H54 (cell line): ENCODE data around the gene ESYT2.

Experiments used
- DNase-seq: peaks from one replicate; pipeline ENCODE4 v3.0.0; 2011; ENCODE audit warnings: low spot score, mixed read lengths; ENCODE audit not compliant: insufficient read length
- FAIRE-seq: peaks from 3 replicates; lab custom pipeline; 2011; peaks lifted over from hg19 to GRCh38; lab: Jason Lieb, UNC
- POLR2A ChIP-seq: IDR thresholded peaks from 2 replicates; pipeline ENCODE4 v1.6.1; 2011; ENCODE audit warnings: low read depth, mild to moderate bottlenecking, low read length

Gene ESYT2

DNA sequence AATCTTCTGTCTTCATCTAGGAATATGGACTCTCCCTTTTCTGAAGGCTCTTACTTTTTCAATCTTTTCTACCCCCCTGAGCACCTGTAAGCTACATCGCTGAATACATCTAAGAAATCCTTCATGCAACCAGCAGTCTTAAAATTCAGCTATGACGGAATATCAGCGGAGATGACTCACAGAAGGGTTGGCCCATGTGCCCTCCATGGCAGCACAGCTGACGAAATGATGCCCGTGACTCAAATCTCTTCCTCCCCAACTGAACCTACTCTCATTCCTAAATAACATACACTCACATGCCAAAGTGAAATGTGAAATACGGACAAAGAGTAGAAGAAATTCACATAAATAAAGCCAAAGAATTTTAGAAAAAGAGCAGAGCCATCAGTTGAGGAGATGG, 94.4 kb downstream of the ESYT2 start:
- FAIRE-seq (no peak), DNase-seq (peak; percentile 39)
- TF ChIP-seq POLR2A, result no peak

DNA sequence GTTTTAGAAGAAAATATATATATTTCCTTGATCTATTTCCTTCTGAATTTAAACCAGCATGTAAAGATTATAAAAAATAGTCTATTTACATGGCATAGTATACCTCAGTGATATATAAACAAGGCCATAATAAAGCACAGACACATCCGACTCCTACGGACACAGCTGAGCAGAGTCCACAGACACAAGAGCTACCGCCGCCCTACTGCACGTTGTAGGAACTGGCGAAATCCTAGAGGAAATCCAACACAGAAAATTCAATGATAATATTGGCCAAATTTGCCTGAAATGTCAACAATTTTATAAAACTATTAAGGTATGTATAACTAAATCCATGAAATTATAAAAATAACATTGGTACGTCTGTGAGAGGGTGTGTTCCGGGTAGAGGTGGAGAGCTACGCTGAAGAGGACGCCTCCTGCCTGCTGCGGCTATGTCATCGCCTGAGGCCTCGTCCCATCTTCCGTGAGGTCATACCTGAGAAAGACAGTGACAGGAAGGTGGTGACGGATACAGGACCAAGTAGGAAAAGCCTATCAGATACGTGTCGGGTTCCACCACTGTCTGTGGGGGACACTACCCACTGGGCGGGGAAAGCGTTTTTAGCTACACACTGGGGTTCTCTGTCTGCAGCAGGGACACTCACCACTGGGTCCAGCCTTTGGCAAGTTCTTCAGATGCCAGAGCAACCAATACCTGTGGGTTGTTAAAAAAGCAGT, 95.4 kb downstream of the ESYT2 start:
- no peak for DNase-seq
- no peak for TF ChIP-seq POLR2A
- no peak for FAIRE-seq

DNA sequence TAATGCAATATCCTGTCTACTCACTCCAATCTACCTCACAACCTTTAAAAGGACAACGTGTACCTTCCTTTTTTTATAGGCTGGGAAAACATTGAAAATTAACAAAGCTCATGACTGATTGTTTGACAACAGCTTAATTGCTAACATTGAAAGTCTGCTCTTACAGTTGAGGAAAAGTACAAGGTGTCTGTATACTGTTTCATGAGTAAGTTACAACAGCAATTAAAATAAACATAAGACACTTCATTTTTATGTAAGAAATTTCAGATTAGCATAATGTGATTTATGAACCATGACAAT, 96.1 kb downstream of the ESYT2 start:
- DNase-seq, result no peak
- FAIRE-seq, result no peak
- no peak for TF ChIP-seq POLR2A

DNA sequence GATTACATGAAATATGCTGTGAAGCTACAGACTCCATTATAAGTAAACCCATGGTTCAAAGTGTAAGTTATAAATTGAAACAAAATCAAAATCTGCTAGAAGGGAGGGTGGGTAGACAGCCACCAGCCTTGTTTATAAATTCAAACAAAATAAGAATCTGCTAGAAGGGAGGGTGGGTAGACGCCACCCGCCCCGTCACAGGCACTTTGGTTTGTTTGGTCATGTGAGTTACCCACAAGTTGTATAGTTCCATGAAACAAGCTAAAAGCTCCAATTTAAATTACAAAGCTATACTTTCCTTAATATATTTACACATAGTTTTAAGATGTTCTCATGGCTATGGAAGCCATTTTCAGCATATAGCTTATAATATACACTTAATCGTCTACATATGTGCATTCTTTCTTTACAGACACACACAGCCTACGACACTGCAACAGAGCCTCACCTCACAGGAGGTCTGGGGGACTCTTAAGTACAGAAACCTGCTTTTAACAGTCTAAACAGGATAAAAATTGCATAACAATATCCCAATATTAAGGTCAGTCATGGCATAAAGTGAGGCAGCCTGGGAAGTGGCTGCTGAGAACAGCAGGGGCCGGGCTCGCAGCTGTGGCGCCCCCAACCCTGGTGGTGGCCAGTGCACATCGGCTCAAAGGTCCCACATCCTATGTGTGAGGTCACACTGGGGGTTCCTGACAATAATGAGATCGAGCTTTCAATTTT, 96.7 kb downstream of the ESYT2 start:
- DNase-seq (no peak), FAIRE-seq (no peak)
- TF ChIP-seq POLR2A, result no peak

DNA sequence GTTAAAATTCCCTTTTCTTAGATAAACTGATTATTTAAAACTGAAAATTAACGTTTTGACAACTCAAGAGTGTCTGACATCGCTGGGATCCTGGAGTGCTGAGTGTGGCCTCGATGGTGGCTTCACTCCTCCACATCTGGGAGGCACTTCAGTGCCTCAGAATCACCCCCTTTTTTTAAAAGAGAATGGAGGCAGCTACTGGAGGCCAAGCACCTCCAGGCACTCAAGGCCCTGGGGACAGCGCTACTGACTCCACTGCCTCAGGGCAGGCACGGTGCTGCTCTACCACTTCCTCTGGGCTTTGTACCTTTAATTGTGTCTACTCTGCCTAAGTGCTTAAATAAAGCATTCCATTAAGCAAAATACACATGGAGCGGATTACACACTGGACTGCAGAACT, 97.5 kb downstream of the ESYT2 start:
- no peak for TF ChIP-seq POLR2A
- DNase-seq (no peak), FAIRE-seq (no peak)

DNA sequence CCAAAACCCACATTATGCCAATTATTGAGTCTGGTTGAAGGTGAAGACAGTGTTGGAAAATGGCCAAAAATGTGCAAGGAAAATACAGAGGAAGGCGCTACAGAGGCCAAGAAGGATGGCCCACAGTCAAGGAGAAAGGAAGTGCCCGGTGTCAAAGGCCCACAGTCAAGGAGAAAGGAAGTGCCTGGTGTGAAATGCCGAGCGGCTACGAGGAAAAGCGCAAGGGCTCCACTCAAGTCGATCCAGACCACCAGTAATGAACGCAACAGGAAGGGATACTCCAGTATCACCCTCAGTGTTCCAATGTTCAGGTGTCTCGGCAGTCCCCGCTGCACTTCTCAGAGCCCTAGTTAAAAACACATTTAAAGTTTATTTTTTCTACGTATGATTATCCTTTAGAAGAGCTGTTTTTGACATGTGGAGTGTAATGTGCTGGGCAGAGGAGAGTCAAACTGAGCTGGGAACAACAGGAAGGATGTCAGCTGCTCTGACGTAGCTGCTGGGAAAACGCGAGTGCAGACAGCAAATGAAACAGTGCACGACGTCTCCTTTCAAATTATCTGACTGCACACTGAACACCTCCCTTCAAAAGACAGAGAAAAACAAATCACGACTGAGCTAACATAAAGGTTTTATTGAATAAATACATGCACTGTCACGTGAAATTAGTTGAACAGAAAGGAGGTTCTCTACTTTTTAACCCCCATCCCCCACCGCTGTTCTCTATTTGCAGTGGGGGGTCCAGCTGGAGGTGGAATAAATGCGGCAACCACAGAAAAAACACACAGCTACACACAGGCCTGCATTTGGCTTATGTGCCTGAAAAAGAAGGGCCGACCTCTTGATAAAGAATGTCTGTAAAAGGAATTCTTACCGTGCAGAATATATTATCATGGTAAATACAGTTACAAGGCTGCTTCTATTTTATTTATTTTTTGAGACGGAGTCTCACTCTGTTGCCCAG, 98.6 kb downstream of the ESYT2 start:
- DNase-seq (no peak), FAIRE-seq (no peak)
- TF ChIP-seq POLR2A, result no peak

DNA sequence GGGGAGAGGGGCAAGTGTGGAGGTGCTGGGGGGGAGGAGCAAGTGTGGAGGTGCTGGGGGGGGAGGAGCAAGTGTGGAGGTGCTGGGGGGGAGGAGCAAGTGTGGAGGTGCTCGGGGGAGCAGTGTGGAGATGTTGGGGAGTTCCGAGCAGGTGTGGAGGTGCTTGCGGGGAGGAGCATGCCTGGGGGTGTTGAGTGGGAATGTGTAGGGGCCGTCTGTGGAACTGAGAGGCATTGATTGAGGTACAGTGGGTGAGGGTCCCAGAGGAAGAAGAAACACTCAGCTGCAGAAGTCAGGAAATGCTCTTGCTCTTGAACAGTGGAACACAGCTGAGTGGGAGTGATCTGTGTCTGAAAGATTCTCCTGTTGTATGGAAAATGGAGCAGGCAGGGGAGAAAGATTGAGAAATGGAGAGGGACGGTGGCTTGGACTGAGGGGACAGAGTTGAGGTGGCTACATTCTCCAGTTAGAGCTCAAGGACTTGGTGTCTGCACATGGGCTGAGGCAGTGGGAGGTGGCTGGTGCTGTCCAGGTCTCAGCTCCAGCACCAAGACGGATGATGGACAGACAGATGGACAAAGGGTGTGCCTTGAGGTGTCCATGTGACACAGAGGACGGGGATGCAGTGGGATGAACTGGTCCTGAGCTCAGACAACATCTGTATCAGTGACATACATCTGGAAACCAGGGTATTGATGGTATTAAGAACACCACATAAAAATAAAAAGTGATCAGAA, 99.5 kb downstream of the ESYT2 start:
- FAIRE-seq (no peak), DNase-seq (no peak)
- no peak for TF ChIP-seq POLR2A

DNA sequence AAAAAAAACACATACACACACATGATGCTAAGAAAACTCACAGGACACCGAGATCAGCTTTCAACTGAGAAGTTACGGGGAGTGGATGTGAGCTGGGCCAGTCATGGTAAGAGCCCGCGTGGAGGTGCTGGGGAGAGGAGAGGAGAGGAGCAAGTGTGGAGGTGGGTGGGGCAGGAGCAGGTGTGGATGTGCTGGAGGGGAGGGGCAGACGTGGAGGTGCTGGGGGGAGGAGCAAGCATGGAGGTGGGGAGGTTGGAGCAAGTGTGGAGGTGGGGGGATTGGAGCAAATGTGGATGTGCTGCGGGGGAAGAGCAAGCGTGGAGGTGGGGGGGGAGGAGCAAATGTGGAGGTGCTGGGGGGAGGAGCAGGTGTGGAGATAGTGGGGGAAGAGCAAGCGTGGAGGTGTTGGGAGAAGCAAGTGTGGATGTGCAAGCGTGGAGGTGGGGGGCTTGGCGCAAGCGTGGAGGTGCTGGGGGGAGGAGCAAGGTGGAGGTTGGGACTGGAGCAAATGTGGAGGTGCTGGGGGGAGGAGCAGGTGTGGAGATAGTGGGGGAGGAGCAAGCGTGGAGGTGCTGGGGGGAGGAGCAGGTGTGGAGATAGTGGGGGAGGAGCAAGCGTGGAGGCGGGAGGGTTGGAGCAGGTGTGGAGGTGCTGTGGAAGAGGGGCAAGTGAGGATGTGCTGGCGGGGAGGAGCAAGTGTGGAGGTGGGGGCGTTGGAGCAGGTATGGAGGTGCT, 100.2 kb downstream of the ESYT2 start:
- TF ChIP-seq POLR2A, result no peak
- DNase-seq, result no peak
- no peak for FAIRE-seq

DNA sequence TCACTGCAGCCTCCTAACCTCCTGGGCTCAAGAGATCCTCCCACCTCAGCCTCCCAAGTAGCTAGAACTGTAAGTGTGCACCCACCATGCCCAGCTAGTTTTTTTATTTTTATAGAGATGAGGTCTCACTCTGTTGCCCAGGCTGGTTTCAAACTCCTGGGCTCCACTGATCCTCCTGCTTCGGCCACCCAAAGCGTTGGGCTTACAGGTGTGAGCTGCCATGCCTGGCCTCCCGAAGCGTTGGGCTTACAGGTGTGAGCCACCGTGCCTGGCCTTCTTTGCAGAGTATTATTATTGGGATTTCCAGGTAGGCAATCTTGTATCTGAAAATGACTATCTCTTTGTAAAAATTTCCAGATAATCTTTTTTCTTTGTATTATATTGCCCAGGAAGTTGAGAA, 101.6 kb downstream of the ESYT2 start:
- DNase-seq, result no peak
- no peak for FAIRE-seq
- TF ChIP-seq POLR2A, result no peak

DNA sequence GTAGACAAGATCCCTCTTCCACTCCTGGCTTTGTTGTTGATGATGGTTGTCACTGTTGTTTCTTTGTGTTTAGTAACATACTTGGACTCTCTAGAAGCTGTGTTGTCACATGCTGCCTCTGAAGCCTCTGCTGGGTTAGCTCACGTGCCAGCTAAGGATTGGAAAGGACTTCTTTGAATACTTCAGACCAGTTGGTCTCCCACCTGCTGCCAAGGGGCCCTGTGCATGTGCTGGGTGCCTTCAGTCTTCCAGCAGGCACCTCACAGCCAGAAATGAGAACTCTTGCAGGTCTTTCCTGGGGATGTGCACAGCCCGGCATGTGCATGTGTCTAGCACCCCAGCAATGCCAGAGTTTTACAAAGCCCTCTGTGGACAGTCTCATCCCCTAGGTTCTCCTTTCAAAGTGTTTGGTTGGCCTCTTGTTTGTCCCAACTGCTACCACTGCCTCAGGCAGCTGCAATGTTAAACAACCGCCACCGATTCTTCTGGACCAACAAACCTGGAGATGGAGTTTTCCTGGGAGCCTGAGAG, 103.0 kb downstream of the ESYT2 start:
- no peak for DNase-seq
- TF ChIP-seq POLR2A, result no peak
- no peak for FAIRE-seq

DNA sequence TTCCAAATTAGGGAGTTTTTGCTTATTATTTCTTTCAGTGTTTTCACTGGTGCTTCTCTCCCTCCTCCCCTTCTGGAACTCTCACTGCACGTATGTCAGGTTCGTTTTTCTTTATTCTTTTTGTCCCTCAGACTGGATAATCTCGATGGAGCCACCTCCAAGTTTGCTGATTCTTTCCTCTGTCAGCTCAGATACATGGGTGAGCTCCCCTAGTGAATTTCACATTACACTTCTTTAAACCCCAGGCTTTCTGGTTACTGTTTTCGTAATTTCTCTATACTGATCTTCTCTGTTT, 103.9 kb downstream of the ESYT2 start:
- DNase-seq (no peak), FAIRE-seq (no peak)
- TF ChIP-seq POLR2A, result no peak

DNA sequence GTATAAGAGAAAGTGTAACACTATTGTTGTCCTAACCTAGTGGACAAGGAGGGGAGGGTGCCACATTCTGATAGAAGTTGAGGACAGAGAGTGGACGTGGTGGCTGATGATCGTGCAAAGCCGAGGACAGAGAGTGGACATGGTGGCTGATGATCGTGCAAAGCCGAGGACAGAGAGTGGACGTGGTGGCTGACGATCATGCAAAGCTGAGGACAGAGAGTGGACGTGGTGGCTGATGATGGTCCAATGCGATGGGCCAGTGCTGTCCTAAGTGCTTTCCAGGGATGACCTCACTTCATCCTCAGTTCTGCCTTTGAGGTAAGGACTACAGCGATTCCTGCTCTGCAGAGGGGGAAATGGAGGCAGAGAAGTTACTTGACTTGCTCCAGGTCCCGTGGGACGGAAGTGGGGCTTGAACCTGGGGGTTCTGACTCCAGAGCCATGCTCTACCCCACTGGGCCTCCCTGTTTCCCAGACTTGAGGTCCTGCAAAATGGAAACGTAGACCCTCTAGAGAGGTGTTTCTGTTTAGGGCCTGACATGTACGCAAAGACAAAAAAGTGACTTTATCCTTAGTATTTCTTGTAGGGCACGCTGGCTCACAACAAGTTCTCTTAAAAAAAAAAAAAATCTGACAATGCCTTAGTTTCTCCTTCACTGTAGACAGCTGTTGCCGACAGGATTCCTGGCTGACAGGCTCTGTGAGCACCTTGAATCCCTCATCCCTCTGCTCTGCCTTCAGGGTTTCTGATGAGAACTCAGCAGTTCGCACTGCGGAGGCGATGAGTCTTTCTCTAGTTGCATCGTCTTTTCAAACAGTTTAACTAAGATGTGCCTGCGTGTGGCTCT, 104.4 kb downstream of the ESYT2 start:
- no peak for TF ChIP-seq POLR2A
- DNase-seq (no peak), FAIRE-seq (no peak)
